Fibroblast of skin of back (primary cell): ENCODE data around the gene DST.

ENCODE experiments used
- DNase-seq: peaks from one replicate; pipeline ENCODE4 v3.0.0-alpha.2; 2013

The DST gene

GRCh38 chr6:56433119-56433518 lies 209.6 kb downstream of the DST start:
- no peak for DNase-seq

- DNase-seq = no peak
Observed at GRCh38 chr6:56432194-56432593, 210.5 kb downstream of the DST start.

DNA sequence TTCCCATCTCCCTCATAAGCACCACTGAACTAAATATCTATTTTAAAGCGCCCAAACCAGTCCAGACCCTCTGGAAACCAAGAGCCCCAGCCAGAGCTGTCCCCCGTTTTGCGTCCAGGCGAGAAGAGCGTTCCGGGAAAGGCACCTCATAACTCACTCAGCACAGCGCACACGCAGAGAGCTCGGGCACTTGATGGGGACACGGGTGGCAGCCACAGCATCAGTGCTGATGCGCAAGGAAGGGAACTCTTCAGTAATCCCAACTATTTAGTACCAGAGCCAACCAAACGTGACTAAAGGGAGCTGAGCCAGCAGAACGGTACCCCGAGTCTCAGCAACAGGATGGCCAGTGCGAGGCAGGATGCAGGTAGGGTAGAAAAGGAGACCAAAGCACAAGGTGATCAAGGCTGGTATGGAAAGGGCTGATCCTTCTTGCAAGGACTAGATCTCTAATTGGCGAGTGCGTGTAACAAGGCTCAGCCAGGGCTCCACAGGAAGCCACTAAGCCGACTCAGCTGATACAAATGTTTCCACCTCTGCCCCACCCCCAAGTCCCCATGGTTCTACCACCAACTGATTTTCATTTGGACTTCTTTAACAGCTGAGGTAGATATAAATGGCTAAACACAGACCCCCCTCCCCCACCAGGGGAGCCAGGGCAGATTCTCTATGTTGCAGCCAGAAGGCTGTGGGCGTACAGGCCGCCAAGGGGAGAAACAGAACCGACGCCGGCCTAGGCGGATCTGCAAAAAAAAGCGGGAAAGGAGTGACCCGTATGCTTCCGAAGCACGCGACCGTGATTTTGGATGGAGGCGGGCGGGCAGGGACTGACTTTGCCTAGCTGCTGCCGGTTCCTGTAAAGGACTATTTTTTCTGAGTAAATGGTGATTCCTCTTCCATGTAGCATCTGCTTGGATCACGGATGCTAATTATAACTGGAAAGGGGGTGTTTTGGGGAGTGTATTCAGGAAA lies 211.8 kb downstream of the DST start:
- DNase-seq = no peak

DNA sequence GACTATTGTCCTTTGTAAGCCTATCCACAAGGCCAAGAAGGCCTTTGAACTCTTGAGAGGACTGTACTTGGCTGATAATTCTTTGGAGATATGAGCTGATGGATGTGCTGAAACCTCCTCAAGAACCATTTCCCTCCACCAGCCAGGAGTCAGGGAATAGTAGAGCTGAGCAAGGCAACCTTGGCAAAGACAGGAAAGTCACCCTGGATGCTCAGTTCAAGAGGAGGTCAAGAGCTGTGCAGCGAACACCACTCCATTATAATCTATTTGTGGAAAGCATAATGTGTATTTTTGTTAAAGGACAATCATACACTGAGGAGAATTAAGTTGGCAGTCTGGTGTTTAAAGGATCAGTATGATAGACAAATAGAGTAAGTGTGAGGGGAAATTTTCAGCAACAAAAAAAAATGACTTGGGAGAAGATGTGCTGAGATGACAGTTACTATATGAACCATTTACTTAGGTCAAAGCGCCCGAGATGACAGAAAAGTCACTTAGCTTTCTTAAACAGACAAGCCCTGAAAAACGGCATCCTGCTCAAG lies 218.1 kb downstream of the DST start:
- no peak for DNase-seq

DNA sequence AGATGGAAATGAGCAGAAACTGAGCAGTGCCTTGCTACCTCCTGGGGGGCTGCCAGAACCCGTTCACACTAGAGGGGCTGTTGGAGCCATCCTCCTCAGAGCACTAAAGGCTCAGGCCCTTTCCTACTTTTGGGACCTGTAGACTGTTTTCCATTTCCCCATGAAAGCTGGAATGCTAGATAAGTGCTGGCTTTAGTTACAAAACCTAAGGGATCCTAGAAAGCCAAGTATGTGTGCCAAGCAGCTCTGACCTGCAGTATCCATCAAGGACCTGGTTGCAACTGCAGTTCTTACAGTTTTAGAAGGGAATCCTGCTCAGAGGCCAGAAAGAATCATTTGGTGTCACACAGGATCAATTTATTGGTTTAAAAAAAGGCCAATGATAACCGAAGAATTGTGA lies 218.6 kb downstream of the DST start:
- no peak for DNase-seq

DNA sequence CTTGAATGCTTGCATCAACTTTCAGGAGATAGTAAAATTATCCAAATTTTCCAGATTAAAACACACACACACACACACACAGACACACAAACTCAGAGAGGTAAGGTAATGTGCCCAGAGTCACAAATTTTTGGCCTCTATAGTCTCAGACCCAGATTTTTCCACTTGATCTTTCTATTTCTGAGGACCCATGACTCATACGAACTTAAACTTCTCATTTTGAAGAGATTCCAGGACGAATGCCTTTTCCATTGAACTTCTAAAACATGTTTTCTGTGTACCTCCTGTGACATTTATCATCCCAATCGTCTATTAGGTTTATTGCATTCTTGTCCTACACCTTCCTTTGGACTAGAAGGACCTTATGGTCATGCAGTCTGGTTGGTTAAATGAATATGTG lies 222.4 kb downstream of the DST start:
- no peak for DNase-seq

DNA sequence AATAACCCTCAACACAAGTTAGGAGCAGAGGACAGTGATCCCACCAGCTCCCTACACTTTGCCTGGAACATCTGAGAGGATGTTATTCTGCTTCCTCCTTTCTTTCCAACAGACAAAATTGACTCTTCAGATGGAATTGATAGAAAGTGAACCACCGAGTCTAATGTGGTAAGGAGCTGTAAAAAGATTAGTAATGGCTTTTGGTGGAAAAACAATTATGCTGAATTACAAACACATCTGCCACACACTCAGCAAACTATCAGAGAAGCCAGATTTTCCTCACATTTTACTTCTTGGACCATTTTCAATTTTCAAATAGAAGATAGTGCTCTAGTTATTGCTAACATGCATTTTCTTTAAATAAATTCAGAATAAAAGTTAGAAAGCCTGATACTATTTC lies 223.5 kb downstream of the DST start:
- DNase-seq = no peak

DNA sequence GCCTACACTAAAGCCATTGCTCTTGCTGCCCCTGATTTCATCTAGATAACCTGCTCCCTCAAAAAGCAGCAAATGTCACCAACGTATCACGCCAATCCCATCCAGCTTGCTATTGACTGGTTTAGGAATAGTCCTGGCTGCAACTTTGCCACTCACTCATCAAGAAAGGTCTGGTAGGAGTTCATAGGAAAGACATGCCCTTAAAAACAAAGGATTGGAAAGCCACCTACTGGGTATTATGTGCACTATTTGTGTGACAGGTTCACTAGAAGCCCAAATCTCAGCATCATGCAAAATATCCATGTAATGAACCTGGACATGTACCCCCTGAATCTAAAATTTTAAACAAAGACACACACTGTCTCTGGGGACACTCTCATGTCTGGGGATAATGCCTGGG lies 224.9 kb downstream of the DST start:
- no peak for DNase-seq

GRCh38 chr6:56416247-56416646 lies 226.4 kb downstream of the DST start:
- peak; percentile 73 for DNase-seq

DNA sequence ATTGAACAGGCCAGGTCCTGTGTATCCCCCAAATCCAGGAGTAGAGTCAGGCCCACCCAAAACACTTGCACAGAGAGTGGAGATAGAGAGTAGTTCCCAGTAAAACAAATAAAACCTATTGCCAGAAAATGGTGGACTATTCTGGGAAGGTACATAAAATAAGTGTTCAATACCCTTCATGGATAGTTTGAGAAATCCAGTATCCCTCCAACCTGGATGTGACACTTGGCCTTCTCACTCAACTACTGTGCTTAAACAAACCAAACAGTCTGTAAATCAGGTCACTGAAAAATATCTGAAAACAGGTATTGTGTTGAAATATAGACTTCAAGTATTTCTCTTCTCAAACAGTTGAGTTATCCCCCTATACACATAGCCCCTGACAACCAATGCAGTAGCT lies 233.7 kb downstream of the DST start:
- DNase-seq = no peak
